Ureter (tissue), 1 donor: Measurements from ENCODE around the gene TPGS2. TPM values are rescaled to one million over a fixed set of nuclear protein-coding genes. Genes with fewer than 3 reads are reported as not detected.

Source experiments
- total RNA-seq: library from RNA; stranded (reverse); gene quantifications from one replicate; pipeline ENCODE4 v1.2.4, GENCODE V29; 2023
- donor health status: DM: yes; HTN: yes; CAD: no.

The TPGS2 gene
- total RNA-seq, 1 donor from 2014 or later, result 76.3 TPM

Other genes with a start within 250 kb of the TPGS2 start
- gene KIAA1328, start 125 bp upstream of the TPGS2 start, total RNA-seq, result 19.0 TPM